ENCODE measurements around the gene IL7R. TPM values are rescaled to one million over a fixed set of nuclear protein-coding genes. Genes with fewer than 3 reads are reported as not detected.

The IL7R gene
- total and polyA plus RNA-seq, 12 donors: 1.2 to 14.7 (median 7.5) TPM

DNA sequence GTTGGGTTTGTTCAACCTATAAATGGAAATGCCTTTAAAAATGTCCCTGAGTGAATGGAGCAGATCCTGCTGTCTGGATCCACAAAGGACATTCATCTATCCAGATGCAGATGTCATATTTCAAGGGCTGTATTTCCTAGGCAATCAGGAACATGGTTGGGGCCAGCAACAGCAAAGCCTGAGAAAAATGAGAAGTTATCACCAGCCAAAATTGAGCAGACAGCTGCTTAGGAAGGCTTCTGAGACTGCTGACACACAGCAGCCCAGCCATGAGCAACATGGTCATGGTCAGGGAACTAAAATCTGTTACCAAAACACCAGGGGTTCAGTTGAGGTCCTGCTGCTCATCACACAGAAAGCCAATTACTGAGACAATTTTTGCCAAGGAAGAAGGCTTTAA, 9.2 kb upstream of the IL7R start:
- Histone ChIP-seq H3K4me3 (no peak overlapping the region), H3K27me3 (no peaks in the 10 kb centered on the region), H3K9me3 (replicated peaks in 1 of 3) (peaks cover 0 to 6% (median 0%) of the 10 kb centered on the region in 3 donors), H3K27ac (no peak overlapping the region), H3K4me1 (replicated peaks in 1 of 2) (peaks cover 11 to 15% of the 10 kb centered on the region in 2 donors), H3K36me3 (replicated peaks in 1 of 2) (no peaks in the 10 kb centered on the region)
- TF ChIP-seq, protein P1, sequence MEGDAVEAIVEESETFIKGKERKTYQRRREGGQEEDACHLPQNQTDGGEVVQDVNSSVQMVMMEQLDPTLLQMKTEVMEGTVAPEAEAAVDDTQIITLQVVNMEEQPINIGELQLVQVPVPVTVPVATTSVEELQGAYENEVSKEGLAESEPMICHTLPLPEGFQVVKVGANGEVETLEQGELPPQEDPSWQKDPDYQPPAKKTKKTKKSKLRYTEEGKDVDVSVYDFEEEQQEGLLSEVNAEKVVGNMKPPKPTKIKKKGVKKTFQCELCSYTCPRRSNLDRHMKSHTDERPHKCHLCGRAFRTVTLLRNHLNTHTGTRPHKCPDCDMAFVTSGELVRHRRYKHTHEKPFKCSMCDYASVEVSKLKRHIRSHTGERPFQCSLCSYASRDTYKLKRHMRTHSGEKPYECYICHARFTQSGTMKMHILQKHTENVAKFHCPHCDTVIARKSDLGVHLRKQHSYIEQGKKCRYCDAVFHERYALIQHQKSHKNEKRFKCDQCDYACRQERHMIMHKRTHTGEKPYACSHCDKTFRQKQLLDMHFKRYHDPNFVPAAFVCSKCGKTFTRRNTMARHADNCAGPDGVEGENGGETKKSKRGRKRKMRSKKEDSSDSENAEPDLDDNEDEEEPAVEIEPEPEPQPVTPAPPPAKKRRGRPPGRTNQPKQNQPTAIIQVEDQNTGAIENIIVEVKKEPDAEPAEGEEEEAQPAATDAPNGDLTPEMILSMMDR (IDR thresholded peaks at IDR 0.05): no peak
- TF ChIP-seq POLR2A (IDR thresholded peaks at IDR 0.05): no peak
- intact Hi-C loops (cut with DNase I): no loop called here
- no peak for DNase-seq

DNA sequence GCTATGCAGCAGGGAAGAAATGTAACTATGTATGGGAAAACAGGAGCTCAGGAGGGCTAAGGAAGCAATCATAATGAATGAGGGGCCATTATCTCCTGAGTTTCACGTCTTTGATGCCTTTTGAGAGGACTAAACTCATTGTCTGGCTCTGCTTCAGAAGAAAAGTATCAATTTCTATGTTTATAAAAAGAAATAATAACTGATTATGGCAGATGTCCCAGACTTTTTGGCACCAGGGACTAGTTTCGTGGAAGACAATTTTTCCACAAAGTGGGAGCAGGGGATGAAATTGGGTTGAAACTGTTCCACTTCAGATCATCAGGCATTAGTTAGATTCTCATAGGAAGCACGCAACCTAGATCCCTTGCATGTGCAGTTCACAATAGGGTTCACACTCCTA, 8.7 kb upstream of the IL7R start:
- H3K9me3 ChIP-seq (replicated peaks in 1 of 3): peaks cover 0 to 4% (median 0%) of the 10 kb centered on the region in 3 donors
- H3K27ac ChIP-seq: no peak overlapping the region
- DNase-seq: no peak
- intact Hi-C loops (cut with DNase I): no loop called here
- no peak overlapping the region for H3K4me3 ChIP-seq
- TF ChIP-seq, protein P1 (IDR thresholded peaks at IDR 0.05): no peak
- no peak for TF ChIP-seq POLR2A (IDR thresholded peaks at IDR 0.05)
- no peaks in the 10 kb centered on the region for H3K27me3 ChIP-seq
- no peaks in the 10 kb centered on the region for H3K36me3 ChIP-seq (replicated peaks in 1 of 2)
- 48 to 63% (median 55%) methylated on average over 3 of the region's 3 CpGs for WGBS, 4 donors
- H3K4me1 ChIP-seq (replicated peaks in 1 of 2): peaks cover 15 to 19% of the 10 kb centered on the region in 2 donors

DNA sequence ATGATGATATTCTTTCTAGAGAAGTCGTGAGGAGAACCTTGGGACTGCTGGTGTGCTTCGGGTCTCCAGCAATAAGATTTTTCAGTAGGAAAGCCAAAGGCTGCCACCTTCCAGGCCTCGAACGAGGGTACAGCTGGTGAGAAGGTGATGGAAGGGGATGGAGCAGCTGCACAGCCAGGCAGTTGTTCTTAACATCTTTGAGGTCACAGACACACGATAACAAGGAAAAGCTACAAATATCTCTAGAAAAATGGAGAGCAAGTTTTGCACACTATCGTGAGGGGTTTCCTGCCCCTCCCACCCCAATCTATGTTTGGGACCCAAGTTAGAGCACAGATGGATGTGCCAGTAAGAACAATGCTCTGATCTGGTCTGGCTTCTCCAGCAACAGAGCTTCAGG, 6.8 kb upstream of the IL7R start:
- 83 to 93% (median 87%) methylated on average over 6 of the region's 6 CpGs for WGBS, 4 donors
- intact Hi-C loops (cut with DNase I): no loop called here
- H3K9me3 ChIP-seq (replicated peaks in 1 of 3): no peaks in the 10 kb centered on the region

DNA sequence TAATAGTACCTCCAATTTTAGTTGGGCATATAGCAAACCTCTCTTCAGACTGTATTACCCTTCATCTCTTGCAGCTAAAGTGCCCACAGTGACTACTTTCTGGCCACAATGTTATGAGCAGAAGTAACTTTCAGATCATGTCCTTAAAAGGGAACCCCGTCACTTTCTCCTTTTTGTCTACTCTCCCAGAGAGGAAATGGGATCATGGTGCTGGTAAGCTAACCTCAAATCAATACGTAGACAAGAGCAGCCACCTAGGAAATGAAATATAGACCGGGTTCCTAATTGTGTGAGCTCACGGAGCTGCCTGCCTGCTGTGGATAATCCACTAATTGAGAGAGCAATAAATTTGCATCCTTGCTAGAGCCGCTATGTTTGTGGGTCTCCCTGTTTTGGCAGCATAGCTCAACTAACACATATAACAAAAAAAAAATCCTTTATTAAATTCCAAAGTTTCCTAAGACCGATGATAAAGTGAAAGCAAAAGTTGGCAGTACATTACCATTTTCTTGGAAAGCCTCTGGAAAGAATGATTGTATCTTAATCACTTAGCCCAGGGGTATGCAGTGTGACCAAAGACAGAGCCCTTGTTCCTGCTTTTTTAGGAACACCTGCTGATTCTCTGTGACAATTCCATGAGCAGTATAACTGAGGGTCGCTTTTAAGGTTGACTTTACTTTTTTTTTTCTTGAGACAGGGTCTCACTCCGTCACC, 5.6 kb upstream of the IL7R start:
- intact Hi-C loops (cut with DNase I): no loop called here
- TF ChIP-seq, protein P1 (IDR thresholded peaks at IDR 0.05): no peak
- TF ChIP-seq POLR2A (IDR thresholded peaks at IDR 0.05): no peak
- no peaks in the 10 kb centered on the region for H3K36me3 ChIP-seq (replicated peaks in 1 of 2)
- no peaks in the 10 kb centered on the region for H3K27me3 ChIP-seq
- H3K4me3 ChIP-seq: peak overlapping the region in 1 of 4 donors; percentile 38
- DNase-seq: no peak
- WGBS, 4 donors: 38 to 54% (median 52%) methylated on average over 8 of the region's 8 CpGs
- H3K9me3 ChIP-seq (replicated peaks in 1 of 3): no peaks in the 10 kb centered on the region
- H3K4me1 ChIP-seq (replicated peaks in 1 of 2): peaks cover 23 to 28% of the 10 kb centered on the region in 2 donors
- peak overlapping the region in 2 of 5 donors; percentile 70 to 78 for H3K27ac ChIP-seq

More for the DNA sequence above, 6.8 kb upstream of the IL7R start:
- TF ChIP-seq, protein P1 (IDR thresholded peaks at IDR 0.05): no peak
- no peak for TF ChIP-seq POLR2A (IDR thresholded peaks at IDR 0.05)
- H3K27ac ChIP-seq: no peak overlapping the region
- H3K27me3 ChIP-seq: no peaks in the 10 kb centered on the region
- H3K4me1 ChIP-seq (replicated peaks in 1 of 2): peaks cover 23 to 25% of the 10 kb centered on the region in 2 donors
- H3K4me3 ChIP-seq: no peak overlapping the region
- H3K36me3 ChIP-seq (replicated peaks in 1 of 2): no peaks in the 10 kb centered on the region
- DNase-seq: no peak
